ENCODE data around the gene FBXO40.

- no peak for TF ChIP-seq POLR2AphosphoS5 (IDR thresholded peaks at IDR 0.05; ENCODE audit: low read depth, low read length)
- no peak for TF ChIP-seq TAF1 (IDR thresholded peaks at IDR 0.05; ENCODE audit: borderline replicate concordance, insufficient read depth, low read length)
- TF ChIP-seq REST (IDR thresholded peaks at IDR 0.05; ENCODE audit: insufficient read depth in 1 of 2, low read depth in 2 of 2, low read length in 2 of 2) = no peak
- TF ChIP-seq SIN3A (IDR thresholded peaks at IDR 0.05; ENCODE audit: borderline replicate concordance, insufficient read depth, low read length) = no peak
These were observed 31.0 kb upstream of the FBXO40 start for GRCh38 chr3:121562148-121562547.
